Measurements from ENCODE around the gene TIPIN.
"Not testable (repeated sequence)": the region's sequence is repeated elsewhere in the genome, so short reads cannot be mapped to it uniquely, and the experiment has no call there.

TIPIN gene

DNA sequence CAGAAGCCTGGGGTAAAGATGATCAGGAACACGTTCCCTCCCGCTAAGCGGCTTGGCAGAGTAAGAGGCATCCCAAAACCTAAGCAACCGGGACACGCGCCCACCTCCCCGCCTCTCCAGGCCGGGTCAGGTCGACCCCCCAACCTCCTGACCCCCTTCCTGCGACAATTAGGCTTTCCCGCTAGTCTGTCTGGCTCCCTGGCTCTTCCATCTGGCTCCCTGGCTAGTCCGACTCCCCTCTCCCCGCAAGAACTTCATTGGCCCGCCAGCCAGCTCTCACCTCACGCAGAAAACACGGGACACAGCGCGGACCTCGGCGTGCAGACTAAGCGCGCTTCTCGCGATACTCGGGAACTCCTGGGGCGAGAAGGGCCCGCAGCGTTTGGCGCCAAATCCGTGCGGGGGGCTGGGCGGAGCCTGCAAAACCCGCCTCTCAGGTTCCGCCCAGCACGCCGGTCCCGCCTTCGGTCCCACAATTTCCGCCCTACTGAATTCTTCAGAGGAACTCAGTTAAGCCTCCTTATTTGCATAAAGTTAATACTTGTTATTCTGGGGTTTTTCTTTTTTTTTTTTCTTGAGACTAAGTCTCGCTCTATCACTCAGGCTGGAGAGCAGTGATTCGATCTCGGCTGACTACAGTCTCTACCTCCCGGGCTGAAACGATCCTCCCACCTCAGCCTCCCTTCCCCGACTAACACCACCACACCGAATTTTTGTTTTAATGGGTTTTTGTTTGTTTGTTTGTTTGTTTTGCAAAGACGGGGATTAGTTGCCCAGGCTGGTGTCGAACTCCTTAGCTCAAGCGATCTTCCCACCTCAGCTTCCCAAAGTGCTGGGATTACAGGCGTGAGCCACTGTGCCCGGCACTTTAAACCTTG is at the start of gene TIPIN:
Gene TIPIN, minus strand, starts transcription at position 327 of the 878 bp plus-strand sequence. CDS start 3,738 bp downstream, outside the sequence.
- DNase-seq (ENCODE audit: low read depth in 2 of 2) = peak; percentile 91 to 92

DNA sequence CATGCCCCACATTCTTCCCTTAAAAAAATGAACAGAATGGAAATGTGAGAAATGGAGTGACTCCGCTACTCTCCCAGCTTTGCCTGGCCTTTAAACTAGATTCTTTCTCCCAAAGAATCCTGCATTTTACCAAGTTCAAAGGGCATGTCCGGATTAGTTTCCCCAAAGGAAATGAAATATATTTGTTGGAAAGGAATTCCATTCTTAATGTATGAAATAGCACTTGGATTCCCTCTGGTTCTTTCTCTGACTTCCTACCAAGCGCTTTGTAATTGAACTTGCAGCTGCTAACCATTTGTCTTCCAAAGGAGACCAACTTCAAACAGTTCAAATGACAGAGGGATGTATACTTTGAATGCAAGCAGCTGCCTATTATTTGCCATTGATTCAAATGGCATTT is 49.1 kb upstream of the TIPIN start:
- DNase-seq (ENCODE audit: low read depth in 2 of 2) = no peak

DNA sequence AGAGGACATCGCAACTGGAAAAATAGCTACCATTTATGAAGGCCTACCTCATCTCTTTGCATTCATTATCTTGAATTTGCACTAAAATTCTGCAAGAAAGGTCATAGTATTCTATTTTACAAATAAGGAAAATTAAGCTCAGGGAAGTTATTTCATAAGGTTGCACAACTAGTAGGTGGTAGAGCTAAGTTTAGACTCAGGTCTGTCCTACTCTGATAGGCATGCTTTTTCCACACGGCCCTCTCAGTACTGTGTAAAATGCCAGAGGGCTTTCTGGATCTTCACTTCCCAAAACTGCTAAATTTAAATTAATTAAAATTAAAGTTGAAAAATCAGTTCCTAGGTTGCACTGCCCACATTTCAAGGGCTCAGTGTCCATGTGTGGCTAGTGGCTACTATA is 48.5 kb upstream of the TIPIN start:
- no peak for DNase-seq (ENCODE audit: low read depth in 2 of 2)

DNA sequence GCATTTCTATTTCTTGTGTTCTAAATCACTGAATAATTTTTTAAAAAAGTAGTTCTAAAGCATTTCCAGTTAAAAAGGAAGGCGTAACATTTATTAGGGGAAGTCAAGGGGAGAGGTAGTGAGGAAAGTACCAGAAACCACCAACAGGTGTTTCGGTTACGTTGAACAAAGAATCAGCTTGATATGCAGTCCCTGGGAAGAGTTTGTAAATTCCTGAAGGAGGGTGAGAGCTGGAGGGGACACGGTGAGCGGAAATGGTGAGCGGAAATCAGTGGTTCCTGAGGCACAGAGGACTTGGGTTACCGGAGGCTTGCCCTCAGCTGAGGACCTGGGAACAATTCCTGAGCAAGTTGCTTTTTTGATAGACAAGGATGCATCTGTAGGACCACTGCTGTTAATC is 48.0 kb upstream of the TIPIN start:
- no peak for DNase-seq (ENCODE audit: low read depth in 2 of 2)

DNA sequence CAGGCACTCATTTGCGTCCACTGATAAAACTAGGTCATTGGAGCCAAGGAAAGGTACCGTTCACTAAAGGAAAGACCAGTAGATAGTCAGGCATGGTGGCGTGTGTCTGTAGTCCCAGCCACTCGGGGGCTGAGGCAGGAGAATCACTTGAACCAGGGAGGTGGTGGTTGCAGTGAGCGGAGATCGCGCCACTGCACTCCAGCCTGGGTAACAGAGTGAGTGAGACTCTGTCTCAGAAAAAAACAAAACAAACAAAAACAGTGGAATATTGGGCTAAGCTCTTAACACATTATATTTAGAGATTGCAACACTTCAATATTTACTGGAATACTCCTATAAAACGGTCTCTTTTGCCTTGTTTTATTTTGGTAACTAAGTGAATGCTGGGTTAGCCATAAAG is 47.6 kb upstream of the TIPIN start:
- DNase-seq (ENCODE audit: low read depth in 2 of 2) = no peak

DNA sequence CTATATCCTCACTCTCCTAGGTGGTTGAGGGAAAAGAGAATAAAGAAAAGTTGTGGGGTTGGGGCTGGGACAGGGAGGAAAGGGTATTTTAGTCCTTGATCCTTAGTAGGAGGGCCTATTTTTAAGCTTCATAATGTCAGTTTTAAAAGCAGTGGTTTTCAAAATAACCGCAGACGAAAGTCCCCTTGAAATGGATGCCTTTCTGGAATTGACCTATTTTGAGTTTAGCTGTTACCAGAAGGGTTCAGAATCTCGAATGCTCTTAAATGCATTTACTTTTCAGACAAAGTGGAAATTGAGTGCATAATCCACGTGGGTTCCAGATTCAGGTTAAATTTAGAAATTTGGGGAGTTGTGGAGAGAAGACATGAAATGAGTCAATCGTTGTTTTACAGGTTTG is 46.8 kb upstream of the TIPIN start:
- no peak for DNase-seq (ENCODE audit: low read depth in 2 of 2)

GRCh38 chr15:66402761-66403284 is 46.3 kb upstream of the TIPIN start:
- no peak for DNase-seq (ENCODE audit: low read depth in 2 of 2)

DNA sequence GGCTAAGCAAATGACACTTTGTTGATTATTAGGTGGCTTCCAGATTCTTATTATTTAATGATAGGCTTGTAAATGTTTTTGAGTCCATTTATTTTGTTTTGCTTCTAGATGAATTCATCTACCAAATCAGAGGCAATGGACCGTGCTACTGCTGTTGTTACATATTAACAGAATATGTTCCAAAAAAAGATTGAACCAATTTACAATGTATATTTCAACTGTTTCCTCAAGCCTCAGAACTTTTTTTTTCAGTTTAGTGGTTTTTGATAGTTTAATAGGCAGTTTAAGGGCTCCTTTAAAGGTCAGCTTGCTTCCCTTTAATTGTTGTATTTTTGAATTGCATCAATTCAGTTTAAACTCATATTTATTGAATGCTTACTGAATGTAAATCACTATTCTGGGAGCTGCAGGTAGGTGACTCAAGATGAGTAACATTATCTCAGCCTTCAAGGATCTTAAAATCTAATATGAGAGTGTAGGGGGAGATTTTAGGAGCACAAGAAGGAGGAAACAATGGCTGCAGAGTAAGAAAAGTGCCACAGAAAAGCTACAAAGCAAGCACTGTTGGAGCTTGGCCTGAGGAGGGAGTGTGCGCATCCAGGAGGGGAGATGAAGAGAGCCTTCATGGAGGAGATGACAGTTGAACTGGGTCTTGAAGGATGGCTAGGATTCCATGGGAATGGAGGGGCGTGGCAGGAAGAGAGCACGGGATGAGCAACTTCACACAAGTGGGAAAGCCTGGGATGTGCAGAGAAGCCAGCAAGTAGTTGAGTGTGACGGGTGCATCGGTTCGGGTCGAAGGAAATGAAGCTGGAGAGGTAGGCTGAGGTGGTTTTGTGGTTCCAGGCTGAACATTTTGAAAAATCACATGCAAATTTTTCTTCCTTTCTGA is 44.9 kb upstream of the TIPIN start:
- DNase-seq (ENCODE audit: low read depth in 2 of 2) = no peak

DNA sequence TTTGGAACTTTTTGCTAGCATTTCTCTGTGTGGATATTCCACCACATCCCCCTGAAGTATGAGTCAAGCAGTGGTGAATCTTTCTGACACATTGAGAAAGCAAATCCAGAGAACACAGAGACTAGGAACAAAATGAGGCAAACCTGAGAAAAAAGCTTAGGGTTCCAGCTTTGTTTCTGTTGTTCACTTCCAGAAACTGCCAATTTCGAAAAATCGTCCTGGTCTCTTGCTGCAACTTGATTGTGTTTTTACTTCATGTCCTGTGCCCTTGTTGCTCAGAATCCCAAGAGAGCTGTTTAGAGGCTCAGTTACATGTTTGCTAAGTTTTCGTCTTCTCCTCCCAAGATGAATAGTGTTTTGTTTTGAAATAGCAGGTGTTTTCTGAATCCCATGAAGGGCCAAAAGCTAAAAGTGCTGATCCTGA is 43.9 kb upstream of the TIPIN start:
- DNase-seq (ENCODE audit: low read depth in 2 of 2) = no peak

DNA sequence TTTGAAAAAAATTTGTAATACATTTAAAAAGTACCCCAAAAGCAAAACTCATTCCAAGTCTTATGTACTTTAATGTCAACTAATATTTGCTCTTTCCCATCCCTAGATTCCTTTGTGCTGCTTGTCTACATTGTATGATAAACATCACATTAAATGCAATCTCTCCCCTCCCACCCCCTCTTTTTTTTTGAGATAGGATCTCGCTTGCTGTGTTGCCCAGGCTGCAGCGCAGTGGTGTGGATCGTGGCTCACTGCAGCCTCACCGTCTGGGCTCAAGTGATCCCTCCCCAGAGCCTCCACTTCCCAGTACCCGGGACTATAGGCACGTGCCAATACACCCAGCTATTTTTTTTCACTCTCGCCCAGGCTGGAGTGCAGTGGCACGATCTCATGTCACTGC is 42.8 kb upstream of the TIPIN start:
- DNase-seq (ENCODE audit: low read depth in 2 of 2) = no peak

DNA sequence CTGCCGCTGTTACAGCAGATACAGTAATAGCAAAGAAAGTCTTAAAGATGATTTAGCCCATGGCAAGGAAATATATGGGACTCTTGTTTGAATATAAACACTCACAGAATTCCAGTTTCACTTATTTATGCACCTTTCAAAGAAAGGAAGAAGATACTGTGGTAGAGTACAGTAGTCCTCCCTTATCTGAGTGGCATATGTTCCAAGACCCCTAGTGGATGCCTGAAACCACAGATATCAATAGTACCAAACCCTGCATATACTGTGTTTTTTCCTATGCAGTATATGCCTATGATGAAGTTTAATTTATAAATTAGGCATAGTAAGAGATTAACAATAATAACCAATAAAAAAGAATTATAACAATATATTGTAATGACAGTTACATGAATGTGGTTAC is 38.4 kb upstream of the TIPIN start:
- DNase-seq (ENCODE audit: low read depth in 2 of 2) = no peak

DNA sequence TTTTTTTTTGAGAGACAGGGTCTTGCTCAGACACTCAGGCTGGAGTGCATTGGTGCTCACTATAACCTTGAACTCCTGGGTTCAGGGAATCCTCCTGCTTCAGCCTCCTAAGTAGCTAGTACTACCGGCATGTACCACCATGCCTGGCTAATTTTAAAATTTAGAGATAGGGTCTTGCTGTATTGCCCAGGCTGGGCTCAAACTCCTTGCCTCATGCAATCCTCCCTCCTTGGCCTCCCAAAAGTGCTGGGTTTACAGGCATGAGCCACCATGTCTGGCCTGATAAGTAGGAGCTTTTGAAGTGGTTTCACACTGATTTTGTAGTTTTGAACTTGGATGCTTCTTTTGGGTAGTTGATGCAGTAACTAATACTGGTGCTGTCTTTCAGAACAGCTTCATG is 38.0 kb upstream of the TIPIN start:
- no peak for DNase-seq (ENCODE audit: low read depth in 2 of 2)

DNA sequence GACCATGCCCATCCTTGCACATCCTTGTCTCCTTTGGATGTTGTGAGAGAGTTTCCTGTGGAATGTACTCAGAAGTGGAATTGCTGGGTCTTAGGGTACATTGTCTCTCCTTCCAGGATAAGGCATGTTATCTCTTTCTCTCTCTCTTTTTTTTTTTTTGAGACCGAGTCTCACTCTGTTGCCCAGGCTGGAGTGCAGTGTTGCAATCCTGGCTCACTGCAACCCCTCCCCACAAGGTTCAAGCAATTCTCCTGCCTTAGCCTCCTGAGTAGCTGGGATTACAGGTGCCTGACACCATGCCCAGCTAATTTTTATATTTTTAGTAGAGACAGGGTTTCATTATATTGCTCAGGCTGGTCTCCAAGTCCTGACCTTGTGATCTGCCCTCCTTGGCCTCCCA is 36.6 kb upstream of the TIPIN start:
- not testable (repeated sequence) for DNase-seq (ENCODE audit: low read depth in 2 of 2)

- no peak for DNase-seq (ENCODE audit: low read depth in 2 of 2)
Measured at GRCh38 chr15:66390678-66391077, 34.2 kb upstream of the TIPIN start.

GRCh38 chr15:66389859-66390381 is 33.4 kb upstream of the TIPIN start:
- DNase-seq (ENCODE audit: low read depth in 2 of 2) = no peak

- no peak for DNase-seq (ENCODE audit: low read depth in 2 of 2)
Measured at GRCh38 chr15:66389098-66389858, 32.8 kb upstream of the TIPIN start.

GRCh38 chr15:66388576-66388975 is 32.1 kb upstream of the TIPIN start:
- DNase-seq (ENCODE audit: low read depth in 2 of 2) = no peak

DNA sequence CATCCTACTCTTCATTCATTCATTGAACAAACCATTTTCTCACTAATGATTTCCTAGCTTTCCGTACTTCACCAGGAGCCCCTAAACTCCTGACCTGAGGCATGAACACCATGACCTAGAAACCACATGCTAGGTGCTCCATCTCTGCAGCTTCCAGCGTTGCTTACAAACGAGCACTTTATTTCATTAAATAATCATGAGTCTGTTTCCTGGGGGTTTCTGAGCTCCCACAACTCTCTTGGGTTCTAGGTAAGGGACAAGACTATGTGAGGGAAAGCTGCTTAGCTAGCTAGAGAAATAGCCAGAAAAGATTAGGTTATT is 31.5 kb upstream of the TIPIN start:
- no peak for DNase-seq (ENCODE audit: low read depth in 2 of 2)

GRCh38 chr15:66387163-66388042 is 30.9 kb upstream of the TIPIN start:
- no peak for DNase-seq (ENCODE audit: low read depth in 2 of 2)

Measured in fibroblast of skin of left biceps (primary cell).